Measurements from ENCODE around the gene RALY. TPM values are rescaled to one million over a fixed set of nuclear protein-coding genes. Genes with fewer than 3 reads are reported as not detected.

The RALY gene
- total RNA-seq, 1 experiment from 2014 or later, result 298 TPM

DNA sequence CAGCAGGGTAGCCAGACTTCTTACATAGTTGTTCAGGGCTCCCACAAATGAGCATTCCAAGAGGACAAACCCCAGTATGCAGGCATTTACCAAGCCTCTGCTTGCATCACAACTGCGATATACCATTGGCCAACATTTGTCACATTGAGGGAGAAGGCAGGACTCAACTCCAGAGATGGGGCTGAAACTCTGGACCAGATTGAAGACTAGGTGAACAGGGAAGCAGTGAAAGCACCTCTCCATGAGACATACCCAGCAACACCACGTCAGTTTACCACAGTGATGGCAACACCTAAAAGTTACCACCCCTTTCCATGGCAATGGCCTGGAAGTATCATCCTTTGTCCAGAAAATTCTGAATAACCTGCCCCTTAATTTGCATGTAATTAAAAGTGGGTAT lies 7.9 kb upstream of the RALY start:
- intact Hi-C loops (cut with micrococcal nuclease; ENCODE audit: unreplicated experiment), result no loop called here
- BruUV-seq (replicated peaks), result no TSS peak
- POLR2A ChIA-PET, result interaction anchor here (0.6 to 1.6 kb wide), 2 partner anchors 7 to 472 kb away, joined by 5 to 8 read pairs; partner anchors contain the start of gene RALY
- Mint-ChIP-seq H3K9me3 (ENCODE audit: unreplicated experiment) (no peaks in the 10 kb centered on the region), H3K4me3 (ENCODE audit: unreplicated experiment) (no peak overlapping the region), H3K27me3 (ENCODE audit: insufficient read depth, unreplicated experiment) (no peaks in the 10 kb centered on the region), H3K27ac (ENCODE audit: unreplicated experiment) (no peak overlapping the region), H3K36me3 (ENCODE audit: insufficient read depth, unreplicated experiment) (no peaks in the 10 kb centered on the region), H3K4me1 (ENCODE audit: low read depth, unreplicated experiment) (no peaks in the 10 kb centered on the region)
- DNase-seq, result no peak
- CTCF ChIA-PET, result interaction anchor here (1.1 kb wide), 1 partner anchor 194 kb away, joined by 4 read pairs; no protein-coding TSS in a partner anchor
- no peaks in the 10 kb centered on the region for H3K9me3 ChIP-seq
- no peaks in the 10 kb centered on the region for H3K36me3 ChIP-seq (ENCODE audit: control insufficient read depth, insufficient read depth, low read length)
- no peak overlapping the region for H3K4me3 ChIP-seq (ENCODE audit: low read depth, low read length)
- H3K27me3 ChIP-seq (replicated peaks; ENCODE audit: control insufficient read depth, insufficient read depth, low read length), result no peaks in the 10 kb centered on the region
- no peaks in the 10 kb centered on the region for H3K4me1 ChIP-seq
- TF ChIP-seq, protein P1, sequence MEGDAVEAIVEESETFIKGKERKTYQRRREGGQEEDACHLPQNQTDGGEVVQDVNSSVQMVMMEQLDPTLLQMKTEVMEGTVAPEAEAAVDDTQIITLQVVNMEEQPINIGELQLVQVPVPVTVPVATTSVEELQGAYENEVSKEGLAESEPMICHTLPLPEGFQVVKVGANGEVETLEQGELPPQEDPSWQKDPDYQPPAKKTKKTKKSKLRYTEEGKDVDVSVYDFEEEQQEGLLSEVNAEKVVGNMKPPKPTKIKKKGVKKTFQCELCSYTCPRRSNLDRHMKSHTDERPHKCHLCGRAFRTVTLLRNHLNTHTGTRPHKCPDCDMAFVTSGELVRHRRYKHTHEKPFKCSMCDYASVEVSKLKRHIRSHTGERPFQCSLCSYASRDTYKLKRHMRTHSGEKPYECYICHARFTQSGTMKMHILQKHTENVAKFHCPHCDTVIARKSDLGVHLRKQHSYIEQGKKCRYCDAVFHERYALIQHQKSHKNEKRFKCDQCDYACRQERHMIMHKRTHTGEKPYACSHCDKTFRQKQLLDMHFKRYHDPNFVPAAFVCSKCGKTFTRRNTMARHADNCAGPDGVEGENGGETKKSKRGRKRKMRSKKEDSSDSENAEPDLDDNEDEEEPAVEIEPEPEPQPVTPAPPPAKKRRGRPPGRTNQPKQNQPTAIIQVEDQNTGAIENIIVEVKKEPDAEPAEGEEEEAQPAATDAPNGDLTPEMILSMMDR (IDR thresholded peaks at IDR 0.05; ENCODE audit: insufficient read depth in 1 of 2, low read depth in 1 of 2, low read length in 1 of 2, severe bottlenecking in 1 of 2, unreplicated experiment in 1 of 2), result no peak

DNA sequence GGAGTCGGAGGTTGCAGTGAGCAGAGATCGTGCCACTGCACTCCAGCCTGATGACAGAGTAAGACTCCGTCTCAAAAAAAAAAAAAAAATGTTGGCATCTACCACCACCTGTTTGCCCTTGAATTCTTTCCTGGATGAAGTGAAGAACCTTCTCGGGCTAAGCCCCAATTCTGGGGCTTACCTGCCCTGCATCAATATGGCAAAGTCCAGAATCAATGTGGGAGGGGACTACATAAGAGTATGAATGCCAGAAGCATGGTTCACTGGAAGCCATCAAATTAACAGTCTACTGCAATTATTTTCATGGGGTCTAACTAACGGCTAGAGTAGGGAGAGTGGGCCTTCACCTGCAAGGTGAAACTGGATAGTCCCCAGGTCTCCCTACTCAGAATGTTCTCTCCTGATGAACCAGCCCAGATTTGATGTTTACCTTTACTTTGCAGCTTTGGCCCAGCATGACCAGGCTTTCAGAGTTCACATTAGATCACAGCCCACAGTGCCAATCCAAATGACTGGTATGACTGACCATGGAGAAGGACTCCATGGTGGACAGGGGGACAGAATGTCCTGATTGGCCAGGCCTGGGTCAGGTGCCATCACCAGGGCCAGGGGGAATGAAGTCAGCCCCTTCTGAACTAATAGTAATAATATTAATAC lies 7.0 kb upstream of the RALY start:
- H3K27ac Mint-ChIP-seq (ENCODE audit: unreplicated experiment), result no peak overlapping the region
- no peaks in the 10 kb centered on the region for H3K4me1 Mint-ChIP-seq (ENCODE audit: low read depth, unreplicated experiment)
- Histone ChIP-seq H3K4me3 (ENCODE audit: low read depth, low read length) (no peak overlapping the region), H3K4me1 (no peaks in the 10 kb centered on the region), H3K27me3 (replicated peaks; ENCODE audit: control insufficient read depth, insufficient read depth, low read length) (no peaks in the 10 kb centered on the region), H3K9me3 (no peaks in the 10 kb centered on the region), H3K36me3 (ENCODE audit: control insufficient read depth, insufficient read depth, low read length) (no peaks in the 10 kb centered on the region)
- no peak overlapping the region for H3K4me3 Mint-ChIP-seq (ENCODE audit: unreplicated experiment)
- DNase-seq, result no peak
- H3K9me3 Mint-ChIP-seq (ENCODE audit: unreplicated experiment), result no peaks in the 10 kb centered on the region
- POLR2A ChIA-PET, result interaction anchor here (0.6 kb wide), 1 partner anchor 471 kb away, joined by 5 read pairs; no protein-coding TSS in a partner anchor
- TF ChIP-seq, protein P1 (IDR thresholded peaks at IDR 0.05; ENCODE audit: insufficient read depth in 1 of 2, low read depth in 1 of 2, low read length in 1 of 2, severe bottlenecking in 1 of 2, unreplicated experiment in 1 of 2), result no peak
- intact Hi-C loops (cut with micrococcal nuclease; ENCODE audit: unreplicated experiment), result no loop called here
- no TSS peak for BruUV-seq (replicated peaks)
- H3K27me3 Mint-ChIP-seq (ENCODE audit: insufficient read depth, unreplicated experiment), result no peaks in the 10 kb centered on the region
- CTCF ChIA-PET, result interaction anchor here (0.5 kb wide), 1 partner anchor 253 kb away, joined by 4 read pairs; no protein-coding TSS in a partner anchor
- H3K36me3 Mint-ChIP-seq (ENCODE audit: insufficient read depth, unreplicated experiment), result peaks cover 3% of the 10 kb centered on the region

DNA sequence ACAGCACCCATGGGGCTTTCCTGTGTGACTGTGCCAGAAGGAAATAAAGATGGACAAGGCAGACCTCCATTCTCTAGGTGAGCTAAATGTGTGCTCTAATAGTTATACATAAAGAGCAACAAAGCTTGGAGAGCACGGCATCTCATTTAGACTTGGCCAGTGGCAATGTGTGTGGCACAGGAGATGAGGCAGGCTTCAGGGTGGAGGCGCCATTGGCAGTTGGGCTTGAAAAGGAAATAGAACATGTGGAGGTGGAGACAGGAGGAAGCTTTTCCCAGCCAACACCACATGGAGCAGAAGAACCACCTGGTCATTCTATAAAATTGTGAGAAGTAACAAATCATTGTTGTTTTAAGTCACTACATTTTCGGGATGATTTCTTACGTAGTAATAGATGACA lies 3.6 kb upstream of the RALY start:
- H3K4me3 ChIP-seq (ENCODE audit: low read depth, low read length), result no peak overlapping the region
- H3K27me3 ChIP-seq (replicated peaks; ENCODE audit: control insufficient read depth, insufficient read depth, low read length), result no peaks in the 10 kb centered on the region
- H3K4me1 ChIP-seq, result peaks cover 5% of the 10 kb centered on the region
- H3K4me3 Mint-ChIP-seq (ENCODE audit: unreplicated experiment), result no peak overlapping the region
- no peaks in the 10 kb centered on the region for H3K36me3 ChIP-seq (ENCODE audit: control insufficient read depth, insufficient read depth, low read length)
- no peaks in the 10 kb centered on the region for H3K9me3 ChIP-seq
- BruUV-seq (replicated peaks), result no TSS peak
- no peak for DNase-seq
- TF ChIP-seq, protein P1 (IDR thresholded peaks at IDR 0.05; ENCODE audit: insufficient read depth in 1 of 2, low read depth in 1 of 2, low read length in 1 of 2, severe bottlenecking in 1 of 2, unreplicated experiment in 1 of 2), result no peak
- H3K4me1 Mint-ChIP-seq (ENCODE audit: low read depth, unreplicated experiment), result no peaks in the 10 kb centered on the region
- ChIA-PET POLR2A (interaction anchor here (0.8 kb wide), 1 partner anchor 122 kb away, joined by 3 read pairs; the partner anchor contains the start of gene EIF2S2), CTCF (no interaction called here)
- intact Hi-C loops (cut with micrococcal nuclease; ENCODE audit: unreplicated experiment), result loop anchor here (5.0 kb wide), 2 partner anchors 193 to 303 kb away; partner anchors contain the start of gene E2F1
- no peak overlapping the region for H3K27ac Mint-ChIP-seq (ENCODE audit: unreplicated experiment)
- no peaks in the 10 kb centered on the region for H3K9me3 Mint-ChIP-seq (ENCODE audit: unreplicated experiment)
- H3K27me3 Mint-ChIP-seq (ENCODE audit: insufficient read depth, unreplicated experiment), result no peaks in the 10 kb centered on the region
- H3K36me3 Mint-ChIP-seq (ENCODE audit: insufficient read depth, unreplicated experiment), result peaks cover 31% of the 10 kb centered on the region

Measured in Caco-2 (cell line).